ENCODE data around the gene ATP6V1G3.
"Not testable (repeated sequence)": the region's sequence is repeated elsewhere in the genome, so short reads cannot be mapped to it uniquely, and the experiment has no call there.

ATP6V1G3 gene

DNA sequence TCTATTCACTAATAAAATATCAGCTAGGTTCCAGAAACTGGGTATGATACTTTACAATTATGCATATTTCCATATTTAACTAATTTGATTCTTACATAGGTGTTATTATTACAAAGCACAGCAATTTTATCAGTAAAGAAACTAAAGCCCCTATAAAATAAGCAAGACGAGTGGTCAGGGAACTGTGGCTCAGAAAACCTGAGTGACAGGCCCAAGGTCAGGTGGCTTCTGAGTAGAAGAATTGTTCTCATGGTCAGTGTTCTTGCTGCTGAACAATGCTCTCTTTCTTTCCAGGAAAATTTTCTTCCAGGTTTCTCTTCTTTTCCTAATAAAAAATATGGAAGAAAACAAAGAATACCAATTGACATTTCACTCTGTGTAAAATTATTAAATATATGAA, 2.2 kb upstream of the ATP6V1G3 start:
- no peak for DNase-seq (ENCODE audit: low read depth)

DNA sequence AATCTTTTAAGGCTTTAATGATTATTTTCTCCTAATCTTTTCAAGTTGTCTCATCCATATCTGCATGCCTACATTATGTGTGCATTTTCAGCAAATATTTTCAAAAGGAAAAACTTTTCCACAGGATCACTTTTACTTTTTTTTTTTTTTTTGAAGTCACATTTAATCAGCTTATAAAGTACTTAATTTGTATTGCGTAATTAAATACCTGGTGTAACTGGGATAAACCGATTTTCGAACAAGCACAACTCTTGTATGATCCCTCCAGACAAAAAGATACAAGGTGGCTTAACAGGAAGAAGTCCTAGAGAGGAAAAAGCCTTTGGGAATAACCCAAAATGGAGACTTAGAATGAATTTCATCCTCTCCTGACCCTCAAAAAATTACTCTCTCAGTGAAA, 1.3 kb upstream of the ATP6V1G3 start:
- no peak for DNase-seq (ENCODE audit: low read depth)

DNA sequence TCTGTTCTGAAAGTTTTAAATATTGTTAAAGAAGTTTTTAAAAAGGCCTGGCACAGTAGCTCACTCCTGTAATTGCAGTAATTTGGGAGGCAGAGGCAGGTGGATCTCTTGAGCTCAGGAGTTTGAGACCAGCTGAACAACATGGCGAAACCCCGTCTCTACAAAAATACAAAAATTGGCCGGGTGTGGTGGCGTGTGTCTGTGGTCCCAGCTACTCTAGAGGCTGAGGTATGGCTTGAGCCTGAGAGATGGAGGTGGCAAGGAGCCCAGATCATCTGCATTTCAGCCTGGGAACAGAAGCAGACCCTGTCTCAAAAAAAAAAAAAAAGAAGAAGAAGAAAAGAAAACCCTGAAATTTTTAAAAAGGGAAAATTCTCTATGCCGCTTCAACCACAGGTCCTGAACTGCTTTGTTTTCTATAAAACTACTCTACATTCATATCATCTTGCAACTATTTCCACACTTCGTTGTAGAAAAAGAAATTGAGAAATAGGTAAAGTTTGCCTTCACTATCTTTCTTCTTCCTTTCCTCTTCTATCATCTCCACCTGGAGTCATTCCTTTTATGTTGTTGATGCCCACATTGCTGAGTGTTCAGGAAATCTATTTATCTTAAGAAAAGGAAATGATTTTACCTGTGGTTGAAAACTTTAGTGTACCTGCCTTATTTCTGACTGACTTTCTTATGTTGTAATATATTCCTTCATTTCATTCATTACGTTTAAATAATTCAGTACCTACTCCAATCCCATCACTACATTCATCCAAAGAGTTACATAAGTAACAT, 1.7 kb downstream of the ATP6V1G3 start:
- DNase-seq (ENCODE audit: low read depth) = no peak

DNA sequence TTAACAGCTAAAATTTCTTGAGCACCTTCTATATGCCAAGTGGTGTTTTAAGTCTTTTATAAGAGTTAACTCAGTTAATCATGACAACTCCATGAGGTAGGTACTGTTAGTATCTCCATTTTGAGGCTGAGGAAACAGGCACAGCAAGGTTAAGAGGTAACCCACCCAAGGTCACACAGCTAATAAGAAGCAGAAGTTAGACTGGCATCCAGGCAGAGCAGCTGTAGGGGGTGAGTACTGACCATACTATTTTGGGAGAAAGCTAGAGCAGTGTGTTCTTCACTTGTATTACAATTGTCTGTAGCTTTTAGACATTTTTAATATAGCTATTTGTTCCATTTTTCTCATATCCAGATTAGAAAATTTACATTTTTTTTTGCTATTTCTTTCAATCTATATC, 4.8 kb downstream of the ATP6V1G3 start:
- DNase-seq (ENCODE audit: low read depth) = no peak

DNA sequence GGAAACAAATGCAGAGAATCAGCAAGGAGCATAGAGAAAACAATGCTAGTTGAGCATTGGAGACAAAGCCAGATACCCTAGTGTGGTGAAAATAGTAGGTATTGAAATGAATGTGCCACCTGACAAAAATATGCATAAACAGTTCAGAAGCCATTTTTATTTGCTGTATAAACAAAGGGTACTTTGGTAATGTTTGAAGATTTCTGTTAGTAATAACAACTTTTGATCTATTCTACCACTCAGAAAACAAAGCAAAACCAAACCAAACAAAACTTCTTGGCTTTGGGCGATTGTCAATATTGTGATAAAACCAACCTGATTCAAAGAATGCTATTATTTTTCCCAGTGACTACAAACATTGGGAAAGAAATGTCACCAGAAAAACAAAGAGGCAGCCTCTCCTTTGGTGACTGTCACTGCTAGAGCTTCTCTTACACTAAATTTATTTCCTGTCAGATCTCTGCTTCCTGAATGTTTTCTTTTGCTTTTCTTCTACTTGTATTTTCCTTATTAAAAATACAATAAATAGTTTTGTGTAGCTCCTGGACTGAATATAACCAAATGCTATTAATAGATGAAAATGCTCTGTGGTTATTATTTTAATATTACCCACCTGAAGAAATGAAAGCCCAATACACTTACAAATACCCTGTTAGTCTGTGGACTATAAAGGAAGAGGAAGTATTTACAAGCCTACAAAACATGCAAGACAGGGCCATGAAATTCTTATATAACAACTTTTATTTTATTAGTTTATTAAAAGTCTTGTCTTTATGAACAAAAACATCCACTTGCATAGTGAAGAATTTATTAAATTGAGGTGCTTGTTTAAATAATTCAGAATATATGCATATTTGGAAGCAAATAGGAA, 5.7 kb downstream of the ATP6V1G3 start:
- no peak for DNase-seq (ENCODE audit: low read depth)

DNA sequence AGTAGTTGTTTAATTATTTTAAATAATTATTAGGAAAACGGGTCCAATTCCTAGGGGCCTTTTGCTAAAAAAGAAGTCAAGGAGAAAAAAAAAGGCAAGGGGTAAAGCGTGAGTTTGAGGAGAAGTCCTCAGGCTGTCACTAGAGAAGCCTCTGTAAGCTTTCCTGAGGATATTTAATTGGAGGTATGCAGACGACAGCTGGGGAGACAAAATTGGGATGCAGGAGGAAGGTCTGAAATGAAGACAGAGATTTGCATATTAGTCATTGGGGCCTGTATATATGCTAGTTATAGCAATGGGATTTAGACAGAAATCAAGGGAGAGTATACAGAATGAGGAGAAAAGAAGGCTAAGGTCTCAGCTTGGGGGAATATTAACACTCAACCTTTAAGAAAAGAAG, 8.6 kb downstream of the ATP6V1G3 start:
- no peak for DNase-seq (ENCODE audit: low read depth)

DNA sequence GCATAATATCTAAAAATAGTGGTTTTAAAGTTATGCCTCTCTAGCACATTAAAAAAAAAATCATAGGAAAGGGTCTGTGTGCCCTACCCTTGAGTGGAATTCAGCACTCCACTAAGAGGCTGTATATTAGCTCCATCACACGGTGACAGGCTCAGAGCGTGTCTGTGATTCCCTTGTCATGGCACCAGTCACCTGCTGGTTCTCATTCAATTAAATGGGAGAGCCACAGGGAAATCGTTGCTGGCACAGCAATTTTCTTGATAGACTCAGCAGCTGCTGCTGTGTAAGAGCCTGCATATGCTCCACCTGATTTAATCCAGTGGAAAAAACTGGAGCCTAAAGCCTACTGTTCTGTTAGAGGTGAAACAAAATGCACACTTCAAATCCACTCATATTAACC, 9.5 kb downstream of the ATP6V1G3 start:
- no peak for DNase-seq (ENCODE audit: low read depth)

DNA sequence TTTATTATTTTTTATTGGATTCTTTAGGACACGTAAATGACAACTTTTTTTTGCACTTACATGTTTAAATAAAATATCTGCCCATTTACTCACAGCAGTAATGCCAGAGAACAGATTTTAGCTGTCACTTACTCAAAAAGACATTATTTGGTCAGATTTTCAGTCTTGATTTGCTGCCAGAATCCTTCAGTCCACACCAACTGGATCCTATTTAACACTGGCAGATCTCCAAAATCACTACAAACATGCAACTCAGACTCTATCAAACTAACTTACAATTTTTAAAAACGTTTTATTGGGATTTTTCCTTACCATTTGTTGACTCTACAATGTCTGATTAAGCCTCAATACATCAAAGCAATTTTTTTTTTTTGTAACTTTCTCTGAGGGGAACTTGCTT, 11.1 kb downstream of the ATP6V1G3 start:
- peak; percentile 47 for DNase-seq (ENCODE audit: low read depth)

DNA sequence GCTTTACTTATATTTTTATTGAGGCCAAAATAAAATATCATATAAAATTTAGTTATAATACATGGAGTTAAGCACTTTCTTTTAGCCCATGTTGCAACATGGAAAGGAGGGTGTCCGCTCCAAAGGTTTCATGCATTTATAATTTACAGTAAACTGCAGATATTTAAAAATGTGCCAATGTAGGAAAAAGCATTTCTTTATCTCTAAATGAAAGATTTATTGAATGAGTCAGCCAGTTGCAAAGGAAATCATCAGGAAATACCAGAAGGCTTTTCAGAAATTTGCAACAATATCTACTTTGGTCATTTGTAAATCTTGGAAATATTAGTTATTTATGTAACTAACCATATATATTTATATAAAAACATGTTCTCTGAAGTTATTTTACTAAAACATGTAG, 12.1 kb downstream of the ATP6V1G3 start:
- peak; percentile 49 for DNase-seq (ENCODE audit: low read depth)

DNA sequence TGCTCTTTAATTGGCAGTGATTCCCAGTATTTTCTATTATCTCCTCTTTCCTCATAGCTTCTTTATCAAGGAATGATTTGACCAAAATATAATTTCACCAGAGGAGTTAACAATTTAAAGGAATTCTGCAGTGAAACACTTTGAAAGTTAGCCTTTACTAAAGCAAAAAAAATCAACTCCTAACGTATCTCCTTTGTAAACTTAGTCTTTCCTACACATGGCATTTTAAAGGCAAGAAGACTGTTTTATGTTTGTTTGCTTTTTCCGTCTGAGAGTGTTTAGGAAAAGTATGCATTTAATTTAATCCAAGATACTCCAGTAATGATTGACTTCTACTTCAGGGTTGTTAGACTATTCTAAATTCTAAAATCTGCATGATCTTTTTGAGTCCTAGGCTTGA, 15.9 kb downstream of the ATP6V1G3 start:
- DNase-seq (ENCODE audit: low read depth) = no peak

DNA sequence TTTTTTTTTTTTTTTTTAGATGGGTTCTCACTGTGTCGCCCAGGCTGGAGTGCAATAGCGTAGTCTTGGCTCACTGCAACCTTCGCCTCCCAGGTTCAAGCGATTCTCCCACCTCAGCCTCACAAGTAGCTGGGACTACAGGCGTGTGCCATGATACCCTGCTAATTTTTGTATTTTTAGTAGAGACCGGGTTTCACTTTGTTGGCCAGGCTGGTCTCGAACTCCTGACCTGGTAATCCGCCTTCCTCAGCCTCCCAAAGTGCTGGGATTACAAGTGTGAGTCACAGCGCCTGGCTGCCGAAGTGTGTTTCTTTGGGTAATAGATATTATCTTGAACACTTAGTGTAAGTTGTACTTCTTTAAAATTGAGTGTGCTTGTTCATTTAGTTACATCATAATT, 16.4 kb downstream of the ATP6V1G3 start:
- DNase-seq (ENCODE audit: low read depth) = not testable (repeated sequence)

DNA sequence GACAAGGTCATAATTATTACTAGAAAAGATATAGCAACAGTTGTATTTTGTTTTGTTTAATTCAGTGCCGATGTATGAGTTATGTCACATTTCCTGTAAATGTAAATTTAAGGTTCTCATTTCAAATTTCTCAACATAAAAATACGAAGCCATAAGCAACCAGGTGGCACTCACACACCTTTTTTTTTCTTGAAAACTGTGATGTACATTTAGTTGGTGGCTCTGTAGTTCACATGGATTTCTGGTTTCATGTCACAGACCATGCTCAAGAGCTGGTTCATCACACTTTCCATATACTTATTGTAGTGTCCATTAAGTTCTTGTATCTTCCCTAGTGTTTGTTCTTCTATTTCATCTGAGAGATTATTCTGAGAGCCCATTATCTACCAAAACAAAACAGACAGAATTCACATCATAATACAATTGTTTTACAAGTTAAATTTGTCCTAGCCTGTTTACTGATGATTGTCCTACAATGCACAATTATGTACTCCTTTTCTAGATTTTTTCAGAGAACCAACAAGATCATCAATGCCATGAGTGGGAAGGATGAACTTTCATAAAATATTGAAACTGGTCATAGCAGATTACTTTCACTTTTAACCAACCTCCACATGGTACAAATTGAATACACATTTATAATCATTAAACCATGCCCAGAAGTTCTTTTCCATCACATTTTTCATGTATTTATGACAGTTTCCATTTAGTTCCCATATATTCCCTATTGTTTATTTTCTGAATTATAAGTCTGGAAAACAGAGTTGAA, 17.1 kb downstream of the ATP6V1G3 start:
- DNase-seq (ENCODE audit: low read depth) = no peak

DNA sequence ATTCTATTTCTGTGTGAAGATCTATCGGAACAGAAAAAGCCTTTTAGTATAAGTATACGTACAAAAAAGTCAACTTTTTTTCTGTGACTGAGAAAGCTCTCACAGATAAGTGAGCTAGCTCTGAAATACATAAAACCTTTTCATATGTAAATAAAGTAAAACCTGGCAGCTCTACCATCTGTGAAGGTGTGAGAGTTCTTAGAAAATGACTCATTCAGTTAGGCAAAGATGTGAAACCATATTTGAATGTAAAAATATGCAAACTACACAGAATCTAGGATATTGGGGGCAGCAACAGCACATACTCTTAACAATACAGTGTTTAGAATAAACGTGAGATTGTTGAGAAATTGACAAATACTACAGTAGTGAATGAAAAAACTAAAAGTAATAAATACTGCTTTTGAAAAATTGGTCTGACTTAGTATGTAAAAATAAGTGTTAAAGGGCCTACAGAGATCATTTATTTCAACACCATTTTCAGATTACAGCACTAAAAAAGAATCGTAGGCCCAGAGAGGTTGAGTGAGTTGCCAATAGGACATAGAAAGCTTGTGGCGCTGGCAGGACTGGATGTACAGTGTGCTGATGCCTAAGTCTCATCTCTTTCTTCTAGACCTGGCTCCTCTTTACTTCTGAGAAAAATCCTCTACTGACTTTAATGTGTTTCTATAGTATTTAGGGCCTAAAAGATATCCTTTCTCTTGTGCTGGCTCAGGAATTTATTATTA, 19.8 kb downstream of the ATP6V1G3 start:
- DNase-seq (ENCODE audit: low read depth) = no peak

DNA sequence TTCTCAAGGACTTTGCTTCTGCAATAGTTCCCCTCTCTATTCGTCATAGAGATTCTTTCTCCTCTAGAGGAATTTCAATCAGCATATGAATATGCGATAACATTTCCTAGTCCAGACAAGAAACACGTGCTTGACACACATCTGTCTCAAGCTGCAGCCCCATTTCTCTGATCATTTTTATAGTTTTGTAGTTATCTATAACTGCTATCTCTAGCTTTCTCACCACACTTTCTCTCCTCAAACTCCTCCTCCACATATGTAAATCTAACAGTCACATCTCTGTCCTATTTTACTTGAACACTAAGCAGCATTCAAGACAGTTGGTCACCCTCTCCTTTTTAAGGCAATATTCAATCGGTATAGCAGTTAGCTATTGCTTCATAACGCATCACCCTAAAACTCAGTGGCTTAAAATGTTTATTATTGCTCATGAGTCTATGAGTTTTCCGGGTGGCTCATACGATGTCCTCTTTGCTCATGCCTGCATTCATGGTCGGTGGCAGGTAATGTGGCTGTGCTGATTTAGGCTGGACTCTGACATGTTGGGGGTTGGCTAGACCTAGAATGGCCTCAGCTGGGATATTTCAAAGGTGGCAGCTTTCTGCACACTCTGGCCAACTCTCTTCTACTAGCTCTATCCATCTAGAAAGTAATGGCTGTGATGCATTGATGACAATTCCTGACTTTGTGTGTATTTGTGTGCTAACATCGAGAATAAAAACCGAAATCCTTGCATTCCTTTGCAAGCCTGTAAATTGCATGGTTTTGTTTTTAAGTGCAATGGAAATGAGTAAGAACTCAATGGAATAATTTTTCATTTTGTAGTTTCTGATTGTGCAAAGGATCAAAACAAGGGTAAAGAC, 20.6 kb downstream of the ATP6V1G3 start:
- DNase-seq (ENCODE audit: low read depth) = no peak

DNA sequence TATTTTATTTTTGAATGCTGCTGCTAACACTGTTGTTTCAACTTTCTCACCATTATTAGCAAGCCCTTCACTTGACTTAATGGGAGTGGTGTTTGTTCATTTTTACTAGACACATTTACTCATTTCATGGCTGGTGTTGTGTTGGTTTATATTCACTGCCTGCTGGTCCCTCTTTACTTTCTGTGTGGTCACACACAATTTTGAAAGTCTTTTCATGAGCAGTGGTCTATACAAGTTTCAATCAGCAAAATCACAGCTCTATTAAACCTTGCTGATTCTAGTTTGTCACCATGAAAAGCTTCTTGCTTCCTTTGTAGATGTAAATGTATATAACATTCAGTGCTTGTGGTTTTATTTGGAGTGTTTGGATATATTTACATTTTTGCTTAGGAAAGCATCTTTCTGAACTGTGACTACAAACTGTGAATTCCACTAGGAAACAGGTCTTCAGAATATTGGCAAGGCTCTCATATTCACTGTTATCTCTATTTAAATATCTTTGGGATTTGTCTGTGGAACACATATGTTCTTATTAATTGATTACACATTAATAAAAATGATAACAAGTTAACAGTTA, 22.8 kb downstream of the ATP6V1G3 start:
- no peak for DNase-seq (ENCODE audit: low read depth)

DNA sequence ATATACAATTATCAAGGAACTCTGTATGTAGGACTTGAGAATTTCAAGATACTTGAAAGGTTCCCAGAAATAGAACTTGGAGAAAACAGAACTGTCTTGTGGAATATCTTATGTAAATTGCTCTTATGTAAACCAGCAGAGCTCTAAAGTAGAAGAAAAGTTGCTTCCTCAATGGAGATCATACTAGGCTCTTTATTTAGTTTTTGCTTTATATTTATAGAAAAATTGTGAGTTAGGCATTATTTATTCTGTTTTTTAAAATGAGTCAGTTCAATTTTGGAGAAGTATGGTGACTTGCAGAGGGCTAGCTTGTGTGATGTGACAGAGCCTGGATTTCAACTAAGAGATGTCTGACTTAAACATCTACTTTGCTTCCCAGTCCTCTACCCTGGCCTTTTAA, 40.4 kb downstream of the ATP6V1G3 start:
- no peak for DNase-seq (ENCODE audit: low read depth)

DNA sequence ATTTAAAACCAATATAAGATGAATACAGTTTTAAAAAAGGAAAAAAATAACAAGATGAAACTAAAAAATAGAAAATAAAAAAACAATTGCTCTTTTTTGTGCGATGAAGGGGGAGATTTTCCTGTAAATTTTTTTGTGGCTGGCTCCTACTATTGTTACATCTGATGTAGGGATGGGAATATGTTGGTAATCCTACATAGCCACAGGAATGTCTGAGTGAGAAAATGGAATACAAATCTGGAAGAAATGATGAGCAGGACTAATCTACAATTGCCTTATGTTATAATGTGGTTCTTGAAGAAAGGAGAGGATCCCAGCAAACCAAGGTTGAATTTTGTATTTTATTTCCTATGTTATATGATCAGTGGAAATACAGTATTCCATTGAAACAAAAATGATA, 40.9 kb downstream of the ATP6V1G3 start:
- no peak for DNase-seq (ENCODE audit: low read depth)

DNA sequence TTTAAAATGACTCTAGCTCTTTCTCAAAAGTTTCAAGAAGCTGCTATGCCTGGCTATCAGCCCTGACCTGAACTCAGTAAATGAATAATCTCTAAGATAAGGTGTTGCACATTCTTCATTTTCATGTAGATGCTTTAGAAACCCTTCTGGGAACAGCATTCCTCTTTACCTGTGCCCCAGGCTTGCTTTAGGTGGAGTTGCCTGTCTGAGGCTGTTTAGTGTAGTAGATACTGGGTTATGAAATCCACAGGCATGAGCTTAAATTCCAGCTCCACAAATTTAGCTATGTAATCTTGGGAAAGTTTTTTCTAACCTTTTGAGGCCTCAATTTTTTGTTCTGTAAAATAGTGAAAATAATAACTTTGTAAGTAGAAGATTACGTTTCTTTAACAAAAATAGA, 41.6 kb downstream of the ATP6V1G3 start:
- no peak for DNase-seq (ENCODE audit: low read depth)

DNA sequence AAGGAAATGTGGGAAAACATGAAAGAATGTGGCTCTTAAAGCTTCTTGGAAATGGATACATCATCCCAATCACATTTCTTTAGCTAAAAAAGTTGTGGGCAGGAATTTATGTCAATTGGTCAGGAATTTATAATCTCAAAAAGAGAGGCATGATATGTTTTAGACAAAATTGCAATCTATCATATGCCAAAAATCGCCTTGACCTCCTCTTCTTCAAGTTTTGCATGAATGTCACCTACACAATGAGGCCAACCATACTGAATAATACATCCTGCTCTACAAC, 42.4 kb downstream of the ATP6V1G3 start:
- DNase-seq (ENCODE audit: low read depth) = no peak

DNA sequence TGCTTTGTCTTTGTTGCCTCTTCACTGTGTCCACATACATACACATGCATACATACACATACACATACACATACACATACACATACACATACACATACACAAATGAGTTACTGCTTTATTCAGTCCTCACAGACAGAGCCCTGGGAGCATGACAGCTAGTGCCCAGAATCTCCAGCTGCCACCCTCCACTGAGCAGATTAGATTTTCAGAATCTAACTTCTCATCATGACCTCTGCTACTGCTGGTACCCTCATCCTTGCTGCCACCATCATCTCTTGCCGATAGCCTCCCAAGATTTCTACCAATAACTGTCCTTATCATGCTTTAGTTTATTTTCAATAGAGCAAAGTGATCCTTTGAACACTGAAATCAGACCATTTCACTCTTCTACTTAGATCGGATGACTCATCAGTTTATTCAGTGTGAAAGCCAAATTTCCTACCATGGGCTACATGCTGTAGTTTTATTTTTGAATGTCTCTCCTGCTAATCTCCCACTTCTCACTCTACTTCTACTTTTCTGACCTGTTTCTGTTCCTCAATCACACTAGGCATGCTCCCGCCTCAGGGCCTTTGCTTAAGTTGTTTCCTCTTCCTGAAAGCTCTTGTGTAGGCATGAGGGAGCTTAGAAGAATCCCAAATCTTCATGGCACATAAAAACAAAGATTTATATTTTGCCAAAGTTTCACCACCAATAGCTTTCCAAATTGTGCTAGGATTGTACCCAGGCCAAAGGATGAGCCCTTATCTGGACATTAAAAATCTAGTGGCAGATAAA, 43.0 kb downstream of the ATP6V1G3 start:
- DNase-seq (ENCODE audit: low read depth) = no peak
